ENCODE data around the gene KCNV2. TPM values are rescaled to one million over a fixed set of nuclear protein-coding genes. Genes with fewer than 3 reads are reported as not detected.

KCNV2 gene
- total and polyA plus RNA-seq, 4 donors, result 0.10 TPM; not detected in 3

- DNase-seq (ENCODE audit: low spot score), result no peak
- H3K4me3 ChIP-seq (ENCODE audit: low read depth in 1 of 3, low read length in 3 of 3), result no peak overlapping the region
- TF ChIP-seq RAD21 (IDR thresholded peaks at IDR 0.05) (no peak), CTCF (IDR thresholded peaks at IDR 0.05; ENCODE audit: low read depth, low read length, missing input control) (no peak), RXRA (IDR thresholded peaks at IDR 0.05) (no peak), YY1 (IDR thresholded peaks at IDR 0.05) (no peak), TAF1 (conservative IDR thresholded peaks at IDR 0.05) (no peak), REST (IDR thresholded peaks at IDR 0.05) (no peak), HNF4G (IDR thresholded peaks at IDR 0.05) (no peak), ZBTB33 (IDR thresholded peaks at IDR 0.05) (no peak), FOXA1 (IDR thresholded peaks at IDR 0.05) (no peak), ATF3 (IDR thresholded peaks at IDR 0.05) (no peak), JUND (IDR thresholded peaks at IDR 0.05) (no peak), SP1 (IDR thresholded peaks at IDR 0.05) (no peak), NR2F2 (IDR thresholded peaks at IDR 0.05) (no peak), FOXA2 (IDR thresholded peaks at IDR 0.05) (no peak), HNF4A (conservative IDR thresholded peaks at IDR 0.05) (no peak), MAX (IDR thresholded peaks at IDR 0.05) (no peak)
- no peak overlapping the region for H3K27ac ChIP-seq (ENCODE audit: low read depth in 1 of 2, low read length in 2 of 2)
- no peaks in the 10 kb centered on the region for H3K4me1 ChIP-seq (ENCODE audit: control insufficient read depth in 4 of 4, insufficient read depth in 4 of 4, low read length in 3 of 4)
- no peaks in the 10 kb centered on the region for H3K27me3 ChIP-seq (ENCODE audit: control insufficient read depth in 4 of 4, insufficient read depth in 4 of 4, low read length in 3 of 4)
- no peaks in the 10 kb centered on the region for H3K9me3 ChIP-seq (ENCODE audit: control insufficient read depth in 4 of 4, low read length in 3 of 4)
- no peaks in the 10 kb centered on the region for H3K36me3 ChIP-seq (ENCODE audit: control insufficient read depth in 4 of 4, insufficient read depth in 3 of 4, low read depth in 1 of 4, low read length in 3 of 4)
- H3K9ac ChIP-seq (ENCODE audit: low read depth in 1 of 2, low read length in 2 of 2), result no peak overlapping the region
- 74% methylated on average over 1 of the region's 1 CpG for WGBS
Observed at GRCh38 chr9:2681981-2682380, 35.3 kb upstream of the KCNV2 start.

GRCh38 chr9:2686911-2687310 lies 30.4 kb upstream of the KCNV2 start:
- Histone ChIP-seq H3K4me3 (ENCODE audit: low read depth in 1 of 3, low read length in 3 of 3) (no peak overlapping the region), H3K9me3 (ENCODE audit: control insufficient read depth in 4 of 4, low read length in 3 of 4) (no peaks in the 10 kb centered on the region), H3K36me3 (ENCODE audit: control insufficient read depth in 4 of 4, insufficient read depth in 3 of 4, low read depth in 1 of 4, low read length in 3 of 4) (no peaks in the 10 kb centered on the region), H3K4me1 (ENCODE audit: control insufficient read depth in 4 of 4, insufficient read depth in 4 of 4, low read length in 3 of 4) (no peaks in the 10 kb centered on the region), H3K27me3 (ENCODE audit: control insufficient read depth in 4 of 4, insufficient read depth in 4 of 4, low read length in 3 of 4) (no peaks in the 10 kb centered on the region), H3K9ac (ENCODE audit: low read depth in 1 of 2, low read length in 2 of 2) (no peak overlapping the region), H3K27ac (ENCODE audit: low read depth in 1 of 2, low read length in 2 of 2) (no peak overlapping the region)
- no peak for TF ChIP-seq ATF3 (IDR thresholded peaks at IDR 0.05)
- no peak for TF ChIP-seq JUND (IDR thresholded peaks at IDR 0.05)
- TF ChIP-seq TAF1 (conservative IDR thresholded peaks at IDR 0.05), result no peak
- TF ChIP-seq EGR1 (IDR thresholded peaks at IDR 0.05; ENCODE audit: low read depth in 2 of 2), result no peak
- TF ChIP-seq HNF4A (conservative IDR thresholded peaks at IDR 0.05), result no peak
- TF ChIP-seq NR2F2 (IDR thresholded peaks at IDR 0.05), result no peak
- TF ChIP-seq FOXA2 (IDR thresholded peaks at IDR 0.05), result no peak
- TF ChIP-seq FOXA1 (IDR thresholded peaks at IDR 0.05), result no peak
- TF ChIP-seq RAD21 (IDR thresholded peaks at IDR 0.05), result no peak
- TF ChIP-seq SP1 (IDR thresholded peaks at IDR 0.05), result no peak
- no peak for TF ChIP-seq HNF4G (IDR thresholded peaks at IDR 0.05)
- no peak for TF ChIP-seq RXRA (IDR thresholded peaks at IDR 0.05)
- no peak for DNase-seq (ENCODE audit: low spot score)
- WGBS, result 90% methylated on average over 4 of the region's 4 CpGs

Measured in liver (tissue), 9 donors.